NCI-H69 (cell line): ENCODE measurements around the gene LCN6.
A peak's percentile ranks its signal among the peaks of the same experiment; 100 is the strongest.

Experiments
- DNase-seq: peaks from one replicate; lab custom pipeline; 2025; lab: John Stamatoyannopoulos, UW

Gene LCN6

DNA sequence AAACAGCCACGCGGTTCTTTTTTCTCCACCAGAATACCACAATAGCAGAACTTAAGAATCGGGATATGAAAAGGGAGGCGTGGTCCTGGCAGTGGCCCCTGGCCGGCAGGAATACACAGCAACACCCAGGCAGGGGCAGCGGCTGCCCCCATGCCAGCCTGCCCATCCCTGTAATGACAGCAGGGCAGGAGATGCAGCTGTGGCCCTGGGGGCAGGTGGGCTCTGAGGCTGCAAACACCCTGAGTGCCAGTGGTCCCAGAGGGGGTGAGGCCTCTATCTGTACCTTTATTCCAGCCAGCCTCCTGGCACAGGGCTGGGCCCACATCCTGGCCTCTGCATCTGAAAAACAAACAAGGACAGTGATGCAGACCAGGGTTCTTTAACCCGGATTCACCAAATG, 23.6 kb downstream of the LCN6 start:
- DNase-seq: no peak

DNA sequence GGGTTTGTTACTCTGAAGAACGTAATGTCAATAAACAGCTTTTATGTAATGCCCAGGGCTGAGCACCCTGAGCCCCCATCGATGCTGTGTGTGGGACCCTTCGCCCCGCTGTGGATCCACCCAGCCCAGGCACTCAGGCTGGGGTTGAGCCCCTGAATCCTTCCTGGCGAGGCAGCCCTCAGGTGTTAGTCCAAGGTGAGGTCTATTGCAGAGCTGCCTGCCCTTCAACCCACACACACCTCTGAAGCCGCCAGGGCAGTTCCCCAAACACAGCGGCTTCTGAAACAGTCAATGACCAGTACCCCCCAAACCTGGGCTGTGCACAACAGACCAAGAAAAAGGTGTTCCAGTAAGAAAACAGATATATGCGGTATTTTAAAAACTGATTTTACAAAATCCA, 24.3 kb downstream of the LCN6 start:
- no peak for DNase-seq

- no peak for DNase-seq
These were observed 24.9 kb downstream of the LCN6 start for GRCh38 chr9:136723362-136723976.

DNA sequence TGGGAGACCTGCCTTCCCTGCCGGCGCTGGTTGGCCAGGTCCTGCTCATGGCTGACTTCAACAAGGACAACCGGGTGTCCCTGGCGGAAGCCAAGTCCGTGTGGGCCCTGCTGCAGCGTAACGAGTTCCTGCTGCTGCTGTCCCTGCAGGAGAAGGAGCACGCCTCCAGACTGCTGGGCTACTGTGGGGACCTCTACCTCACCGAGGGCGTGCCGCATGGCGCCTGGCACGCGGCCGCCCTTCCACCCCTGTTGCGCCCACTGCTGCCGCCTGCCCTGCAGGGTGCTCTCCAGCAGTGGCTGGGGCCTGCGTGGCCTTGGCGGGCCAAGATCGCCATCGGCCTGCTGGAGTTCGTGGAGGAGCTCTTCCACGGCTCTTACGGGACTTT, 25.4 kb downstream of the LCN6 start:
- no peak for DNase-seq

- DNase-seq: no peak
These were observed 26.0 kb downstream of the LCN6 start for GRCh38 chr9:136722093-136722968.

GRCh38 chr9:136721339-136722092, 26.8 kb downstream of the LCN6 start:
- peak; percentile 58 for DNase-seq

- DNase-seq: no peak
These were observed 27.4 kb downstream of the LCN6 start for GRCh38 chr9:136720898-136721338.

GRCh38 chr9:136720251-136720897, 28.0 kb downstream of the LCN6 start:
- DNase-seq: peak; percentile 80

- DNase-seq: no peak
These were observed 29.0 kb downstream of the LCN6 start for GRCh38 chr9:136719195-136719880.

DNA sequence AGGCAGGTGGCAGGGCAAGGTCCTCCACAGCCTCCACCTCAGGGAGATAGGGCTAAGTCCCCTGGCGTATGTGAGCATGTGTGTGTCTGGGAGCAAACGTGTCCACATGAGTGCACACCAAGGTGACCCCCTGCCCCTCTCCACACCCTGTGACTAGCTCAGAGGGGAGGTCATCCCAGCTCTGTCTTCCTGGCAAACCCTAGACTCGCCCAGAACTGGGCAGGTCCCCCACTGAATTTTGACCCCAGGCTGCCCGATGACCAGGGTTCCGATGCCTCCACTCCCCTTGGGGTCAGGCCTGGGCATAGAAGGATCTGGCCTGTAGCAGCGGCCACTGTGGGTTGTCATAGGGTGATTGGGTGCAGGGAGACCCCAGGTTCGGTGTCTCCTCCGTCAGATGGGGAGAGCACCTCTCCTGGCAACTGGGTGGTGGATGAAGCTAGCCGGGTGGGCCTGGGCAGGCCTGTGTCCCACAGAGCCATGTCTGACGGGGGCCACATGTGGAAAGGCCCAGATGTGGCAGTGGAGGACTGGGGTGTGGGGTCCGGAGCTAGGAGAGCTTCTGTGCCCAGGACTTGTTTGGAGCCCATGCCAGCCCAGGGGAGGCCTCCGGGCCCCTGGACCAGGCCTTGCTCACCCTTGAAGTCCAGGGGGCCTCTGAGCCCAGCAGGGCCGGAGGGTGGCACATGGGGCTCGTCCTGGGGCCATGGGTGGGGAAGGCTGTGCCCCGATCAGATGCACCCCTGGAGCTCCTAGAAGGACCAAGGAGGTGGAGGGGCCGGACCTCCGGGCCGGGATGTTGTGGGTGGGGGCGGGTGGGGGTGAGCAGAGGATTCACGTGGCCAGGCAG, 29.8 kb downstream of the LCN6 start:
- DNase-seq: no peak

DNA sequence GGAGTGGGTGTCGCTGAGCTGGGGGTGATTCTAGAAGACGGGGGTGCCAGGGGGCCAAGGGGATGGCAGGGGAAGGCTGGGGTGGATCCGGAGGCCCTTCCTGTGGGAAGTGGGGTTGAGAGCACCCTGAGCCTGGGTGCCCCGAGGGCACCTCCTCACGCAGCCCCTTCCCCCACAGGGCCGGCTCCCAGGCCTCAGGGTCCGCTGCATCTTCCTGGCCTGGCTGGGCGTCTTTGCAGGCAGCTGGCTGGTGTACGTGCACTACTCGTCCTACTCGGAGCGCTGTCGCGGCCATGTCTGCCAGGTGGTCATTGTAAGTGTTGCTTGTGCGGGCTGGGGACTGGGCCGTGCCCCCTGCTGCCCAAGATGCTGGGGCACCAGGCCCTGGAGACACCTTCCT, 30.9 kb downstream of the LCN6 start:
- DNase-seq: no peak

- DNase-seq: no peak
These were observed 33.4 kb downstream of the LCN6 start for GRCh38 chr9:136714893-136715274.

- DNase-seq: no peak
These were observed 34.0 kb downstream of the LCN6 start for GRCh38 chr9:136714096-136714892.

DNA sequence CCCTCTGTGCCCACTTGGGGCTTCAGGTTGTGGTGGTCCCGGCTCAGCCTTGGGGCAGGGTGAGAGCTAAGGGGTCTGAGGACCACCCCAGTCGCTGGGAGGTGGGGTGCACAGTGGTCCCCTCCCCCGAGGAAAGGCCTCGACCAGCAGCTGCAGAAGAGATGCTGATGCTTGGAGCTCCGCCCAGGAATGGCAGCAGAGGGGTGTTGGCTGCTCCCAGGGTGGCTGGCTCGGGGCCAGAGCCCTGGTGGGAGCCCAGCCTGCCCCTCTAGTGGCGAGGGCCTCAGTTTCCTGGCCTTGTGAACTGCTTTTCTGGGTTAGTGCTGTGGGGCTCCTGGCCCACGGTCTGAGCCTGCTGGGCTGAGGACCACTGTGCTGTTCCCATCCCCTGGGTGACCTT, 34.8 kb downstream of the LCN6 start:
- DNase-seq: peak; percentile 65

- no peak for DNase-seq
These were observed 35.4 kb downstream of the LCN6 start for GRCh38 chr9:136712690-136713544.

DNA sequence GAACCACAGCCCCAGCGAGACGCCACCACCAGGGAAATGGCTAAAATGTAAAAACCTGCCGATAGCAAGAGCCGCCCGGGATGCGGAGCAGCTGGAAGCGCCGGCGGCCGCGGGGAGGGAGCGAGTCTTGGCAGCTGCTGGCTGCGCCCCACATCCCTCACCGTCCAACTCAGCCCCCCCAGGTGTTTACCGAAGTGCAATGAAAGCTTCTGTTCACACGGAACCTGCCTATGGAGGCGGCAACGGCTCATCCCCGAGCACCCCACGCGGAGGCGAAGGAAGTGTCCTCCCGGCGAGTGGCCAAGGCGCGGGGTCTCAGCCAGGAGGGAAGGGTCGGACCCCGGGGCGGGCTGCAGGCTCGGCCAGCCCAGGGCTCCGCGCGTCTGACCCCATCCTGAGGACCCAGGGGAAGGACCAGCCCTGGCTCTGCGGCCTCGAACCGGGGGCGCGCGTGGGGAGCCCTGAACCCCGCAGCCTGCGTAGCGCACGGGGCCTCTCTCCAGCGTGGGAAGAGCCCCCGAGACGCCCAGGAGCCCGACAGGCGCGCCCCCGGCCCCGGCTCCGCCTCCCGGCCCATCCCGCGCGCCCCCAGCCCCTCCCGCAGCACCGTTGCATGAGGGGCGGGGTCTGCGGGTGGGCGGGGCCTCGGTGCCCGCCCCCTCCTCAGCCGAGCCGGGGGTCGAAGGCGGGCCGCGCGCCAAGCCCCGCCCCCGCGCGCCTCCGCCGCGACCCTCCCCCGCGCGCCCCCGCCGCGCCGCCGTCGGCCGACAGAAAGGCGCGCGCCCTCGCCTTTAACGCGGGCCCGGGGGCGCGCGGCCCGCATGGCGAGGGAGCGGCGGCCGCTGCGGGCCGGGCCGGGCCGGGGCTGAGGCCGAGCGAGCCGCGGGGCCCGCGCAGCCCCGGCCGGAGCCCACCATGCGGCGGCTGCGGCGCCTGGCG, 36.3 kb downstream of the LCN6 start, which contains the start of gene DIPK1B:
Gene DIPK1B, plus strand, starts transcription at position 822 of the 939 bp plus-strand sequence. Its CDS starts 94 bp downstream, at position 916.
- DNase-seq: peak; percentile 91

DNA sequence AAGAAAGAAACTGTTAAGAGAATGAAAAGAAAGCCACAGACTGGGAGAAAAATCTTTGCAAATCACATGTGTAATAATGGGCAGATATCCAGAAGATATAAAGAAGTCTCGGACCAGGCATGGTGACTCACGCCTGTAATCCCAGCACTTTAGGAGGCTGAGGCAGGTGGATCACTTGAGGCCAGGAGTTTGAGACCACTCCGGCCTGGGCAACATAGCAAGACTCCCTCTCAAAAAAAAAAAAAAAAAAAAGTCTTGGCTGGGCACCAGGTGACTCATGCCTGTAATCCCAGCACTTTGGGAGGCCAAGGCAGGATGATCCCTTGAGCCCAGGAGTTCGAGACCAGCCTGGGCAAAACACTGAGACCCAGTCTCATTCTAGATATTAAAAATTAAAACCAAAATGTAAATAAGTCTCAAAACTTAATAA, 37.1 kb downstream of the LCN6 start:
- DNase-seq: peak; percentile 57

DNA sequence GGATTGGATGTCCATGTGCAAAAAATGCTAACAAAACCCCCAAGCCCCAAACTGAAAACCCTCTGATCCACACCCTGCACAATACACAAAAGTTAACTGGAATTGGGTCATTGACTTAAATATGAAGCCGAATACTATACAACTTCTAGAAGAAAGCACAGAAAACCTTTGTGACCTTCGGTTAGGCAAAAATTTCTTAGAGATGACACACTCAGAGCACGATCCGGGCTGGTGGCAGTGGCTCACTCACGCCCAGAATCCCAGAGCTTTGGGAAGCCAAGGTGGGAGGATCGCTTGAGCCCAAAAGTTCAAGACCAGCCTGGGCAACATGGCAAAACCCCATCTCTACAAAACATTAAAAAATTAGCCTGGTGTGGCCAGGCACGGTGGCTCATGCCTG, 37.8 kb downstream of the LCN6 start:
- no peak for DNase-seq
